Measurements from ENCODE around the gene IKBKE.
"Not testable (repeated sequence)": the region's sequence is repeated elsewhere in the genome, so short reads cannot be mapped to it uniquely, and the experiment has no call there.

The IKBKE gene

GRCh38 chr1:206479183-206480125, 9.2 kb downstream of the IKBKE start:
- Histone ChIP-seq H3K9me3 (ENCODE audit: control insufficient read depth, low read length) (no peaks in the 10 kb centered on the region), H3K4me1 (no peaks in the 10 kb centered on the region), H3K27me3 (ENCODE audit: control insufficient read depth, insufficient read depth, low read length) (no peaks in the 10 kb centered on the region), H3K9ac (no peak overlapping the region), H3K4me2 (ENCODE audit: low read length) (no peak overlapping the region), H3K27ac (no peak overlapping the region), H2AFZ (no peak overlapping the region), H3K4me3 (ENCODE audit: low read depth, low read length) (no peak overlapping the region), H3K36me3 (ENCODE audit: control insufficient read depth, insufficient read depth, low read length) (no peaks in the 10 kb centered on the region), H3K79me2 (no peaks in the 10 kb centered on the region)
- peak; percentile 60 for TF ChIP-seq CTCF (IDR thresholded peaks at IDR 0.05)

- H3K4me3 ChIP-seq (ENCODE audit: low read depth, low read length): no peak overlapping the region
- H3K36me3 ChIP-seq (ENCODE audit: control insufficient read depth, insufficient read depth, low read length): no peaks in the 10 kb centered on the region
- no peaks in the 10 kb centered on the region for H3K4me1 ChIP-seq
- no peak overlapping the region for H3K4me2 ChIP-seq (ENCODE audit: low read length)
- no peak overlapping the region for H2AFZ ChIP-seq
- no peaks in the 10 kb centered on the region for H3K27me3 ChIP-seq (ENCODE audit: control insufficient read depth, insufficient read depth, low read length)
- no peak overlapping the region for H3K27ac ChIP-seq
- no peaks in the 10 kb centered on the region for H3K79me2 ChIP-seq
- H3K9ac ChIP-seq: no peak overlapping the region
- no peaks in the 10 kb centered on the region for H3K9me3 ChIP-seq (ENCODE audit: control insufficient read depth, low read length)
- TF ChIP-seq CTCF (IDR thresholded peaks at IDR 0.05): no peak
Measured at GRCh38 chr1:206480211-206480610, 9.9 kb downstream of the IKBKE start.

GRCh38 chr1:206482611-206483010, 12.3 kb downstream of the IKBKE start:
- Histone ChIP-seq H3K4me1 (no peaks in the 10 kb centered on the region), H2AFZ (no peak overlapping the region), H3K9ac (no peak overlapping the region), H3K79me2 (no peaks in the 10 kb centered on the region), H3K4me3 (ENCODE audit: low read depth, low read length) (no peak overlapping the region), H3K27ac (no peak overlapping the region), H3K36me3 (ENCODE audit: control insufficient read depth, insufficient read depth, low read length) (no peaks in the 10 kb centered on the region), H3K4me2 (ENCODE audit: low read length) (no peak overlapping the region), H3K9me3 (ENCODE audit: control insufficient read depth, low read length) (no peaks in the 10 kb centered on the region), H3K27me3 (ENCODE audit: control insufficient read depth, insufficient read depth, low read length) (no peaks in the 10 kb centered on the region)
- TF ChIP-seq CTCF (IDR thresholded peaks at IDR 0.05): no peak

- not testable (repeated sequence) for H3K36me3 ChIP-seq (ENCODE audit: control insufficient read depth, insufficient read depth, low read length)
Measured at GRCh38 chr1:206483864-206484263, 13.6 kb downstream of the IKBKE start.

GRCh38 chr1:206484901-206485300, 14.6 kb downstream of the IKBKE start:
- Histone ChIP-seq H3K9me3 (ENCODE audit: control insufficient read depth, low read length) (no peaks in the 10 kb centered on the region), H2AFZ (no peak overlapping the region), H3K79me2 (no peaks in the 10 kb centered on the region), H3K4me2 (ENCODE audit: low read length) (no peak overlapping the region), H3K27me3 (ENCODE audit: control insufficient read depth, insufficient read depth, low read length) (no peaks in the 10 kb centered on the region), H3K27ac (no peak overlapping the region), H3K4me1 (no peaks in the 10 kb centered on the region), H3K4me3 (ENCODE audit: low read depth, low read length) (no peak overlapping the region), H3K9ac (no peak overlapping the region), H3K36me3 (ENCODE audit: control insufficient read depth, insufficient read depth, low read length) (no peaks in the 10 kb centered on the region)
- no peak for TF ChIP-seq CTCF (IDR thresholded peaks at IDR 0.05)

More at GRCh38 chr1:206483864-206484263, 13.6 kb downstream of the IKBKE start:
- H3K27me3 ChIP-seq (ENCODE audit: control insufficient read depth, insufficient read depth, low read length); H3K4me1 ChIP-seq; H3K4me2 ChIP-seq (ENCODE audit: low read length); H3K79me2 ChIP-seq; H3K9ac ChIP-seq; H3K9me3 ChIP-seq (ENCODE audit: control insufficient read depth, low read length); H2AFZ ChIP-seq; H3K4me3 ChIP-seq (ENCODE audit: low read depth, low read length); H3K27ac ChIP-seq: not testable (repeated sequence)

Data from parathyroid adenoma (tissue), 2 donors.